ENCODE measurements around the gene VSX2. TPM values are rescaled to one million over a fixed set of nuclear protein-coding genes. Genes with fewer than 3 reads are reported as not detected.

Gene VSX2
- total RNA-seq, 1 experiment from 2014 or later: not detected

GRCh38 chr14:74302152-74302628, 62.9 kb downstream of the VSX2 start:
- H3K79me2 ChIP-seq (ENCODE audit: insufficient read depth, low read length): peaks cover 13% of the 10 kb centered on the region; the same call in 1 of the 2 replicates
- no CpG with 5 or more reads among the region's 6 CpGs for WGBS (ENCODE audit: extremely low coverage, insufficient read length, low lambda C conversion rate)
- H3K79me1 ChIP-seq (ENCODE audit: insufficient read depth, low read depth, low read length, poor library complexity, severe bottlenecking): no peaks in the 10 kb centered on the region
- H4K91ac ChIP-seq (ENCODE audit: insufficient read length, low read depth, low read length): no peak overlapping the region
- H4K8ac ChIP-seq (replicated peaks; ENCODE audit: insufficient read length, low read depth, low read length): no peak overlapping the region
- H3K56ac ChIP-seq (ENCODE audit: insufficient read length, low read depth, low read length): no peak overlapping the region
- no peak overlapping the region for H2BK15ac ChIP-seq (ENCODE audit: low read depth, low read length)
- no peak overlapping the region for H3T11ph ChIP-seq (ENCODE audit: low read length)
- Mint-ChIP-seq H3K4me1 (peaks cover 16 to 17% of the 10 kb centered on the region in 2 experiments), H3K36me3 (ENCODE audit: insufficient read depth in 1 of 3, low read depth in 3 of 3) (peaks cover 18 to 34% (median 33%) of the 10 kb centered on the region in 3 experiments), H3K9me3 (no peaks in the 10 kb centered on the region; a peak in 1 of 5 replicates), H3K27ac (peak overlapping the region; percentile 93 to 97 (median 95)), H3K27me3 (ENCODE audit: low read depth) (no peaks in the 10 kb centered on the region; the same call in 1 of the 2 replicates), H3K4me3 (peak overlapping the region; percentile 89 to 95)
- H3K18ac ChIP-seq (ENCODE audit: insufficient read length, low read depth, low read length): no peak overlapping the region
- H2BK12ac ChIP-seq (ENCODE audit: insufficient read length, low read depth, low read length): no peak overlapping the region
- peaks cover 6% of the 10 kb centered on the region for H3K23me2 ChIP-seq (ENCODE audit: insufficient read length, low read depth, low read length, poor library complexity, severe bottlenecking)
- H3K23ac ChIP-seq (ENCODE audit: insufficient read length, low read depth, low read length): no peak overlapping the region
- H3K9me3 ChIP-seq (ENCODE audit: control insufficient read depth, low read depth, low read length): no peaks in the 10 kb centered on the region
- no peak overlapping the region for H2BK20ac ChIP-seq (ENCODE audit: low read depth, low read length, poor library complexity, severe bottlenecking)
- H3K27me3 ChIP-seq (ENCODE audit: insufficient read depth, low read length): no peaks in the 10 kb centered on the region; the same call in 1 of the 2 replicates
- no peak for DNase-seq
- no peaks in the 10 kb centered on the region for H3K4me1 ChIP-seq (ENCODE audit: insufficient read depth, low read length)
- no peak overlapping the region for H3K27ac ChIP-seq (ENCODE audit: insufficient read length, low read depth, low read length)
- H4K5ac ChIP-seq (ENCODE audit: insufficient read length, low read depth, low read length): no peak overlapping the region
- H3K14ac ChIP-seq (ENCODE audit: insufficient read depth, low read length): no peak overlapping the region
- TF ChIP-seq CTCF (conservative IDR thresholded peaks at IDR 0.05): peak; percentile 60; the same call in 2 of the 3 replicates
- H2AFZ ChIP-seq (ENCODE audit: low read length): no peak overlapping the region
- H2AK5ac ChIP-seq (ENCODE audit: insufficient read length, low read length): no peak overlapping the region
- H2BK5ac ChIP-seq (ENCODE audit: insufficient read length, low read length): no peak overlapping the region
- H3K4me2 ChIP-seq (ENCODE audit: insufficient read depth, insufficient read length, low read length): peak overlapping the region; percentile 80
- no peak overlapping the region for H2BK120ac ChIP-seq (ENCODE audit: low read depth, low read length, poor library complexity, severe bottlenecking)
- no peaks in the 10 kb centered on the region for H4K20me1 ChIP-seq (ENCODE audit: control insufficient read depth, insufficient read depth, insufficient read length)
- peak overlapping the region; percentile 86 for H3K9ac ChIP-seq (ENCODE audit: extremely low read depth, insufficient read length, low read length)
- no peak overlapping the region for H3K4ac ChIP-seq (ENCODE audit: low read depth, low read length)

Data from H9 (cell line).